Neural cell (in vitro differentiated cells): ENCODE data around the gene DNAJB1. TPM values are rescaled to one million over a fixed set of nuclear protein-coding genes. Genes with fewer than 3 reads are reported as not detected.

Experiments
- H2AFZ ChIP-seq: fragments of 200-600, 300-800 bp; sonication (generic), shearing (Covaris generic); 2 replicates; pipeline ENCODE4 v1.6.0; 2014; ENCODE audit warnings: low read depth, mild to moderate bottlenecking, antibody characterized with exemption, low read length, moderate library complexity
- H3F3A ChIP-seq: fragments of 200-600 bp; shearing (Covaris generic); 2 replicates; pipeline ENCODE4 v1.6.1; 2016; ENCODE audit warnings: mild to moderate bottlenecking, moderate library complexity, mixed read lengths, antibody characterized with exemption, low read length; ENCODE audit not compliant: insufficient read depth, poor library complexity, severe bottlenecking
- H3K27ac ChIP-seq: fragments of 200-600, 300-800 bp; sonication (generic), shearing (Covaris generic); 2 replicates; pipeline ENCODE4 v1.5.1; 2014; ENCODE audit warnings: mild to moderate bottlenecking, low read length, moderate library complexity
- H3K27me3 ChIP-seq: fragments of 300-800, 200-600 bp; sonication (generic), shearing (Covaris generic); 2 replicates; pipeline ENCODE4 v1.6.0; 2014; ENCODE audit warnings: mild to moderate bottlenecking, low read depth, low read length, moderate library complexity; ENCODE audit not compliant: insufficient read depth
- H3K36me3 ChIP-seq: fragments of 300-800, 200-600 bp; sonication (generic), shearing (Covaris generic); 2 replicates; pipeline ENCODE4 v1.5.1; 2014; ENCODE audit warnings: mild to moderate bottlenecking, antibody characterized with exemption, low read length, moderate library complexity; ENCODE audit not compliant: insufficient read depth
- H3K4me2 ChIP-seq: fragments of 300-800, 200-600 bp; sonication (generic), shearing (Covaris generic); 2 replicates; pipeline ENCODE4 v1.6.0; 2014; ENCODE audit warnings: mild to moderate bottlenecking, low read length
- H3K4me3 ChIP-seq: fragments of 300-800, 200-600 bp; sonication (generic), shearing (Covaris generic); 2 replicates; pipeline ENCODE4 v1.5.1; 2014; ENCODE audit warnings: mild to moderate bottlenecking, low read length, moderate library complexity
- H3K79me2 ChIP-seq: fragments of 200-600 bp; shearing (Covaris generic); replicated peaks from 2 replicates; pipeline ENCODE4 v1.6.0; 2014; ENCODE audit warnings: mild to moderate bottlenecking, low read length, moderate library complexity; ENCODE audit not compliant: insufficient read depth
- H3K9ac ChIP-seq: fragments of 300-800, 200-600 bp; sonication (generic), shearing (Covaris generic); 2 replicates; pipeline ENCODE4 v1.6.1; 2016; ENCODE audit warnings: mild to moderate bottlenecking, low read length, mixed read lengths
- H3K9me2 ChIP-seq: fragments of 200-600 bp; shearing (Covaris generic); 2 replicates; pipeline ENCODE4 v1.6.1; 2016; ENCODE audit warnings: mild to moderate bottlenecking, low read length, mixed read lengths; ENCODE audit not compliant: insufficient read depth
- H3K9me3 ChIP-seq: fragments of 200-600, 300-800 bp; sonication (generic), shearing (Covaris generic); 2 replicates; pipeline ENCODE4 v1.6.1; 2016; ENCODE audit warnings: mild to moderate bottlenecking, mixed run types, low read length, moderate library complexity, mixed read lengths
- H4K20me1 ChIP-seq: fragments of 200-600 bp; shearing (Covaris generic); 2 replicates; pipeline ENCODE4 v1.6.1; 2016; ENCODE audit warnings: mild to moderate bottlenecking, mixed run types; ENCODE audit not compliant: insufficient read depth
- EP300 ChIP-seq: fragments of 450-650 bp; conservative IDR thresholded peaks from 2 replicates; pipeline ENCODE4 v1.6.1; 2014; ENCODE audit warnings: antibody characterized with exemption, mild to moderate bottlenecking, moderate library complexity; ENCODE audit not compliant: poor library complexity, severe bottlenecking
- EZH2 ChIP-seq: fragments of 200-600, 300-800 bp; shearing (Covaris generic), sonication (generic); IDR thresholded peaks from 2 replicates; pipeline ENCODE4 v1.6.1; 2014; ENCODE audit warnings: antibody characterized with exemption, low read length, borderline replicate concordance, mild to moderate bottlenecking; ENCODE audit not compliant: insufficient read depth, poor library complexity, severe bottlenecking
- MXI1 ChIP-seq: fragments of 450-650 bp; conservative IDR thresholded peaks from 2 replicates; pipeline ENCODE4 v1.6.1; 2014; ENCODE audit warnings: antibody characterized with exemption, mild to moderate bottlenecking; ENCODE audit not compliant: poor library complexity, severe bottlenecking
- POLR2AphosphoS5 ChIP-seq: IDR thresholded peaks from 2 replicates; pipeline ENCODE4 v1.6.1; 2012
- RAD21 ChIP-seq: fragments of 450-650 bp; conservative IDR thresholded peaks from 2 replicates; pipeline ENCODE4 v1.6.1; 2014; ENCODE audit warnings: antibody characterized with exemption, mild to moderate bottlenecking, moderate library complexity
- SMC3 ChIP-seq: fragments of 450-650 bp; conservative IDR thresholded peaks from 2 replicates; pipeline ENCODE4 v1.6.1; 2014; ENCODE audit warnings: antibody characterized with exemption, mild to moderate bottlenecking, moderate library complexity; ENCODE audit not compliant: poor library complexity
- TAF1 ChIP-seq: IDR thresholded peaks from 2 replicates; pipeline ENCODE4 v1.6.1; 2012; ENCODE audit warnings: low read depth
- polyA plus RNA-seq: library from polyadenylated mRNA; depleted of rRNA; stranded (reverse); fragments of >200 nt; gene quantifications from 2 replicates; pipeline ENCODE4 v1.2.3, GENCODE V29; 2014
- TF ChIP-seq, protein P1 (sequence below): IDR thresholded peaks from 2 replicates; pipeline ENCODE4 v1.6.1; 2012; ENCODE audit warnings: borderline replicate concordance
- TF ChIP-seq, protein P2 (sequence below): fragments of 450-650 bp; IDR thresholded peaks from 2 replicates; pipeline ENCODE4 v1.5.1; 2014; ENCODE audit warnings: antibody characterized with exemption, mild to moderate bottlenecking, moderate library complexity; ENCODE audit not compliant: poor library complexity, severe bottlenecking

DNAJB1 gene
- polyA plus RNA-seq, 1 donor from 2014 or later, result 64.6 TPM

DNA sequence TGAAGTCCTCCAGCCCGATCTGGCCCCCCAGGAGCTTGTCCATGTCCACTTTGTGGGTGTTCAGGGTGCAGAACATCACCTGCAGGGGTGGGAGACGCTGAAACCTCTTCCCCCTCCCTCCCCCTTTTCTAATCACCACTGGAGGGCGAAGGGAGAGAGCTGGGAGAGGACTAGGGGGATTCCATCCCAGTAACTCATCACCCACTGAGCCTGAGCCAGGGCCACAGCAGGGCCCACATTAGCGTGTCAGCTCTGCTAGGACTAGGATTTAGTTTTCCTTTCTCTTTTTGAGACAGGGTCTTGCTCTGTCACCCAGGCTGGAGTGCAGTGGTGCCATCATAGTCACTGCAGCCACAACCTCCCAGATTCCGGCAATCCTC lies 37.5 kb downstream of the DNAJB1 start:
- H3K9ac ChIP-seq, result no peak overlapping the region
- H3K4me3 ChIP-seq, result no peak overlapping the region
- no peak for TF ChIP-seq SMC3
- no peak for TF ChIP-seq MXI1
- TF ChIP-seq TAF1, result no peak
- TF ChIP-seq, protein P1, sequence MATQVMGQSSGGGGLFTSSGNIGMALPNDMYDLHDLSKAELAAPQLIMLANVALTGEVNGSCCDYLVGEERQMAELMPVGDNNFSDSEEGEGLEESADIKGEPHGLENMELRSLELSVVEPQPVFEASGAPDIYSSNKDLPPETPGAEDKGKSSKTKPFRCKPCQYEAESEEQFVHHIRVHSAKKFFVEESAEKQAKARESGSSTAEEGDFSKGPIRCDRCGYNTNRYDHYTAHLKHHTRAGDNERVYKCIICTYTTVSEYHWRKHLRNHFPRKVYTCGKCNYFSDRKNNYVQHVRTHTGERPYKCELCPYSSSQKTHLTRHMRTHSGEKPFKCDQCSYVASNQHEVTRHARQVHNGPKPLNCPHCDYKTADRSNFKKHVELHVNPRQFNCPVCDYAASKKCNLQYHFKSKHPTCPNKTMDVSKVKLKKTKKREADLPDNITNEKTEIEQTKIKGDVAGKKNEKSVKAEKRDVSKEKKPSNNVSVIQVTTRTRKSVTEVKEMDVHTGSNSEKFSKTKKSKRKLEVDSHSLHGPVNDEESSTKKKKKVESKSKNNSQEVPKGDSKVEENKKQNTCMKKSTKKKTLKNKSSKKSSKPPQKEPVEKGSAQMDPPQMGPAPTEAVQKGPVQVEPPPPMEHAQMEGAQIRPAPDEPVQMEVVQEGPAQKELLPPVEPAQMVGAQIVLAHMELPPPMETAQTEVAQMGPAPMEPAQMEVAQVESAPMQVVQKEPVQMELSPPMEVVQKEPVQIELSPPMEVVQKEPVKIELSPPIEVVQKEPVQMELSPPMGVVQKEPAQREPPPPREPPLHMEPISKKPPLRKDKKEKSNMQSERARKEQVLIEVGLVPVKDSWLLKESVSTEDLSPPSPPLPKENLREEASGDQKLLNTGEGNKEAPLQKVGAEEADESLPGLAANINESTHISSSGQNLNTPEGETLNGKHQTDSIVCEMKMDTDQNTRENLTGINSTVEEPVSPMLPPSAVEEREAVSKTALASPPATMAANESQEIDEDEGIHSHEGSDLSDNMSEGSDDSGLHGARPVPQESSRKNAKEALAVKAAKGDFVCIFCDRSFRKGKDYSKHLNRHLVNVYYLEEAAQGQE, result no peak
- TF ChIP-seq RAD21, result no peak
- no peak for TF ChIP-seq EZH2
- no peak for TF ChIP-seq EP300
- TF ChIP-seq, protein P2, sequence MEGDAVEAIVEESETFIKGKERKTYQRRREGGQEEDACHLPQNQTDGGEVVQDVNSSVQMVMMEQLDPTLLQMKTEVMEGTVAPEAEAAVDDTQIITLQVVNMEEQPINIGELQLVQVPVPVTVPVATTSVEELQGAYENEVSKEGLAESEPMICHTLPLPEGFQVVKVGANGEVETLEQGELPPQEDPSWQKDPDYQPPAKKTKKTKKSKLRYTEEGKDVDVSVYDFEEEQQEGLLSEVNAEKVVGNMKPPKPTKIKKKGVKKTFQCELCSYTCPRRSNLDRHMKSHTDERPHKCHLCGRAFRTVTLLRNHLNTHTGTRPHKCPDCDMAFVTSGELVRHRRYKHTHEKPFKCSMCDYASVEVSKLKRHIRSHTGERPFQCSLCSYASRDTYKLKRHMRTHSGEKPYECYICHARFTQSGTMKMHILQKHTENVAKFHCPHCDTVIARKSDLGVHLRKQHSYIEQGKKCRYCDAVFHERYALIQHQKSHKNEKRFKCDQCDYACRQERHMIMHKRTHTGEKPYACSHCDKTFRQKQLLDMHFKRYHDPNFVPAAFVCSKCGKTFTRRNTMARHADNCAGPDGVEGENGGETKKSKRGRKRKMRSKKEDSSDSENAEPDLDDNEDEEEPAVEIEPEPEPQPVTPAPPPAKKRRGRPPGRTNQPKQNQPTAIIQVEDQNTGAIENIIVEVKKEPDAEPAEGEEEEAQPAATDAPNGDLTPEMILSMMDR, result no peak
- no peak for TF ChIP-seq POLR2AphosphoS5
- no peaks in the 10 kb centered on the region for H3K9me3 ChIP-seq
- no peaks in the 10 kb centered on the region for H3K36me3 ChIP-seq
- H3F3A ChIP-seq, result no peaks in the 10 kb centered on the region
- H3K79me2 ChIP-seq, result no peaks in the 10 kb centered on the region
- no peak overlapping the region for H3K27ac ChIP-seq
- no peaks in the 10 kb centered on the region for H4K20me1 ChIP-seq
- no peak overlapping the region for H3K4me2 ChIP-seq
- no peak overlapping the region for H2AFZ ChIP-seq
- H3K27me3 ChIP-seq, result no peaks in the 10 kb centered on the region
- H3K9me2 ChIP-seq, result no peaks in the 10 kb centered on the region

DNA sequence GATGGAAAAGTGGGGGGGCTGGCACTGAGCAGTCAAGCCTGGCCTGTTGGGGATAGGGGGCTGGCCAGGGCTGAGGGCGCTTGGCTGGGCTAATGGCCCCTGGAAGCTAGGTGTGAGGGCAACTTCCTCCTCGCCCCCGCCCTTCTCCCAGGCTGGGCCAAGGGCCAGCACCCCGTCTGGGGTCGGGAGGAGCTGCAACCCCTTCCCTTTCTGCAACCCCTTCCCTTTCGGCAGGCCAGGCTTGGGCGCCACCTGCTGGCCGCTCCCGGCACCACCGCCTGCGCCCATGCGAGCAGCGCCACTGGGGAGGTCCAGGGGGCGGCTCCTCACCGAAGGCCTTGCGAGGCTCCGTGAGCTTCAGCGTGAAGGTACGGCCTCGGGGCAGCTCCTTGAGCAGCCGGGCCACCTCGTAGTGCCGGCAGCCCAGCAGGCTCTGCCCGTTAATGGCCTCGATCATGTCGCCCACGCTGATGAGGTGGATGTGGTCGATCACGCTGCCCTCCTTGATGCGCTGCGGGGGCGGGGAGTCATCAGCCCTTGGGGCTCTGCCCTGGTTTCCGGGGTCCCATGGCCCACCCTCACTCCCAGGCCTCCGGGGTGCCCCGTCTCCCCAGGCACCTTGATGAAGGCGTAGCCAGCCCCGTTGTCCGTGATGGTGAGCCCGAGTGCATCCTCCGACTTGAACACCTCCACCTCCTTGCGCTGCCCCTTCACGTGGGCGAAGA lies 38.1 kb downstream of the DNAJB1 start:
- Histone ChIP-seq H3K27ac (no peak overlapping the region), H3K79me2 (no peaks in the 10 kb centered on the region), H3K27me3 (no peaks in the 10 kb centered on the region), H2AFZ (no peak overlapping the region), H4K20me1 (no peaks in the 10 kb centered on the region), H3K4me3 (no peak overlapping the region), H3K9me2 (no peaks in the 10 kb centered on the region), H3K9me3 (no peaks in the 10 kb centered on the region), H3K4me2 (no peak overlapping the region), H3F3A (no peaks in the 10 kb centered on the region), H3K36me3 (no peaks in the 10 kb centered on the region), H3K9ac (no peak overlapping the region)
- peak; percentile 66 for TF ChIP-seq RAD21
- TF ChIP-seq, protein P1, result no peak
- TF ChIP-seq, protein P2, result peak; percentile 82
- TF ChIP-seq TAF1, result no peak
- TF ChIP-seq EP300, result no peak
- TF ChIP-seq MXI1, result peak; percentile 17
- no peak for TF ChIP-seq EZH2
- TF ChIP-seq SMC3, result peak; percentile 75
- no peak for TF ChIP-seq POLR2AphosphoS5
